GM12878 (cell line): ENCODE data around the gene RNPEP. TPM values are rescaled to one million over a fixed set of nuclear protein-coding genes. Genes with fewer than 3 reads are reported as not detected.

Experiments used
- ATAC-seq: fragments of 200-7000 bp; cut with Tn5 transposase; 3 replicates; pipeline ENCODE4 v1.9.1; 2020; ENCODE audit warnings: mild to moderate bottlenecking, moderate library complexity
- BruUV-seq: library from RNA; stranded (reverse); fragments of 400-500 nt; replicated peaks from 2 replicates; lab custom pipeline; 2021; lab: Mats Ljungman, UMichigan
- CTCF ChIA-PET: fragments of 300-600 bp; sonication (Branson Sonifier 250); formaldehyde crosslinking; extraction: SDS; loops from one replicate; lab custom pipeline; 2021; ENCODE audit warnings: inconsistent platforms; lab: Yijun Ruan, JAX
- POLR2A ChIA-PET: fragments of 350-600 bp; formaldehyde crosslinking; extraction: SDS; loops from one replicate; lab custom pipeline; 2021; ENCODE audit warnings: inconsistent platforms; lab: Charles Lee
- RAD21 ChIA-PET: fragments of 300-600 bp; sonication (Branson Sonifier 250); formaldehyde crosslinking; loops from one replicate; lab custom pipeline; 2023; ENCODE audit warnings: antibody characterized with exemption; ENCODE audit not compliant: unreplicated experiment; lab: Charles Lee
- SMC1A ChIA-PET: fragments of 300-600 bp; sonication (Branson Sonifier 250); formaldehyde crosslinking; loops from one replicate; lab custom pipeline; 2023; ENCODE audit not compliant: unreplicated experiment, uncharacterized antibody; lab: Charles Lee
- DNase-seq: peaks from one replicate; pipeline ENCODE4 v3.0.0-alpha.2; 2011; ENCODE audit warnings: low read depth, low spot score
- FAIRE-seq: peaks from 3 replicates; lab custom pipeline; 2011; peaks lifted over from hg19 to GRCh38; lab: Jason Lieb, UNC
- H2AFZ ChIP-seq: 2 replicates; pipeline ENCODE4 v1.6.0; 2011; ENCODE audit warnings: low read depth, low read length, control low read depth; ENCODE audit not compliant: control insufficient read depth
- H3K27ac ChIP-seq: 2 replicates; pipeline ENCODE4 v1.5.1; 2011; ENCODE audit warnings: control low read depth; ENCODE audit not compliant: control insufficient read depth, insufficient read depth
- H3K27me3 ChIP-seq, 2 experiments: replicated peaks in 1 of 2; 2 replicates each; pipeline versions ENCODE4 v1.6.0 to v1.6.1; 2011; ENCODE audit warnings: low read length in 1 of 2; ENCODE audit not compliant: control insufficient read depth in 2 of 2, insufficient read depth in 2 of 2
- H3K36me3 ChIP-seq, 2 experiments: 2 replicates each; pipeline ENCODE4 v1.5.1; 2011; ENCODE audit warnings: low read length in 1 of 2; ENCODE audit not compliant: control insufficient read depth in 2 of 2, insufficient read depth in 2 of 2
- H3K4me1 ChIP-seq: 2 replicates; pipeline ENCODE4 v1.6.1; 2011; ENCODE audit warnings: mild to moderate bottlenecking, low read length, moderate library complexity, mixed read lengths; ENCODE audit not compliant: control insufficient read depth, insufficient read depth
- H3K4me2 ChIP-seq: 2 replicates; pipeline ENCODE4 v1.6.0; 2011; ENCODE audit warnings: control low read depth; ENCODE audit not compliant: control insufficient read depth, insufficient read depth
- H3K4me3 ChIP-seq: fragments of 200-600 bp; sonication (generic); 2 replicates; pipeline ENCODE4 v1.5.1; 2016
- H3K79me2 ChIP-seq: 2 replicates; pipeline ENCODE4 v1.6.0; 2011; ENCODE audit warnings: low read length; ENCODE audit not compliant: control insufficient read depth, insufficient read depth
- H3K9ac ChIP-seq: 2 replicates; pipeline ENCODE4 v1.8.0; 2011; ENCODE audit warnings: low read length, control low read depth, mixed read lengths; ENCODE audit not compliant: control insufficient read depth, insufficient read depth
- H3K9me3 ChIP-seq: replicated peaks from 3 replicates; pipeline ENCODE4 v1.5.1; 2011; ENCODE audit warnings: mild to moderate bottlenecking, low read length; ENCODE audit not compliant: control insufficient read depth, insufficient read depth
- H4K20me1 ChIP-seq: 2 replicates; pipeline ENCODE4 v1.6.0; 2011; ENCODE audit not compliant: control insufficient read depth, insufficient read depth
- ATF2 ChIP-seq: IDR thresholded peaks from 2 replicates; pipeline ENCODE4 v1.6.1; 2012; ENCODE audit warnings: low read length, inconsistent platforms
- ATF3 ChIP-seq: IDR thresholded peaks from 2 replicates; pipeline ENCODE4 v1.6.1; 2011; ENCODE audit warnings: low read depth, mild to moderate bottlenecking, low read length, moderate library complexity, borderline replicate concordance; ENCODE audit errors: extremely low read depth
- BHLHE40 ChIP-seq, 2 experiments: fragments of 450-650 bp in 1 of 2; IDR thresholded peaks; 2 replicates each; pipeline ENCODE4 v1.6.1; 2011 to 2017; ENCODE audit warnings: low read depth in 2 of 2, borderline replicate concordance in 1 of 2, improper control_type of control experiment in 1 of 2, low read length in 1 of 2, mild to moderate bottlenecking in 1 of 2
- IKZF1 ChIP-seq: fragments of 450-650 bp; conservative IDR thresholded peaks from 2 replicates; pipeline ENCODE4 v1.6.1; 2017; ENCODE audit warnings: antibody characterized with exemption, mild to moderate bottlenecking
- KDM1A ChIP-seq: fragments of 200-600 bp; sonication (generic); IDR thresholded peaks from 2 replicates; pipeline ENCODE4 v1.6.1; 2016; ENCODE audit warnings: borderline replicate concordance
- LARP7 ChIP-seq: fragments of 450-650 bp; IDR thresholded peaks from 2 replicates; pipeline ENCODE4 v1.6.1; 2017; ENCODE audit warnings: mild to moderate bottlenecking
- NFXL1 ChIP-seq: fragments of 450-650 bp; IDR thresholded peaks from 2 replicates; pipeline ENCODE4 v1.6.1; 2017; ENCODE audit warnings: antibody characterized with exemption, mild to moderate bottlenecking, borderline replicate concordance
- RB1 ChIP-seq: fragments of 450-650 bp; formaldehyde crosslinking; IDR thresholded peaks from 2 replicates; pipeline ENCODE4 v1.6.1; 2017; ENCODE audit warnings: mild to moderate bottlenecking, borderline replicate concordance
- RELA ChIP-seq: fragments of 450-650 bp; IDR thresholded peaks from 2 replicates; pipeline ENCODE4 v1.8.0; 2014; ENCODE audit warnings: borderline replicate concordance; ENCODE audit not compliant: partially characterized antibody
- SMARCA5 ChIP-seq: fragments of 450-650 bp; IDR thresholded peaks from 2 replicates; pipeline ENCODE4 v1.6.1; 2017; ENCODE audit warnings: mild to moderate bottlenecking
- SREBF1 ChIP-seq: IDR thresholded peaks from 2 replicates; pipeline ENCODE4 v1.6.1; 2012; ENCODE audit warnings: mild to moderate bottlenecking, low read length
- TCF3 ChIP-seq: IDR thresholded peaks from 2 replicates; pipeline ENCODE4 v1.6.1; 2012; ENCODE audit warnings: low read depth, mild to moderate bottlenecking, low read length, borderline replicate concordance; ENCODE audit not compliant: insufficient read depth
- TCF7 ChIP-seq: IDR thresholded peaks from 2 replicates; pipeline ENCODE4 v1.6.1; 2014; ENCODE audit warnings: antibody characterized with exemption, borderline replicate concordance
- YY1 ChIP-seq: IDR thresholded peaks from 2 replicates; pipeline ENCODE4 v1.6.1; 2011; ENCODE audit warnings: low read depth, mild to moderate bottlenecking, low read length
- ZNF274 ChIP-seq: IDR thresholded peaks from one replicate; pipeline ENCODE4 v1.8.0; 2011; ENCODE audit not compliant: insufficient read length, insufficient read depth
- ZNF622 ChIP-seq: fragments of 450-650 bp; IDR thresholded peaks from 2 replicates; pipeline ENCODE4 v1.6.1; 2017; ENCODE audit warnings: mild to moderate bottlenecking, inconsistent platforms
- ZSCAN29 ChIP-seq: fragments of 450-650 bp; IDR thresholded peaks from 2 replicates; pipeline ENCODE4 v1.6.1; 2017; ENCODE audit warnings: mild to moderate bottlenecking, moderate library complexity
- WGBS: methylation state at CpG from one replicate; pipeline ENCODE4 v1.1.6; 2016; ENCODE audit warnings: low lambda C conversion rate; ENCODE audit not compliant: insufficient replicate concordance, insufficient coverage; ENCODE audit errors: missing lambda C conversion rate; 5-methylcytosine and 5-hydroxymethylcytosine counted together
- in situ Hi-C: fragments of 300-500 bp; cut with MboI; formaldehyde crosslinking; loops from 9 replicates; pipeline ENCODE4 v1.14.3; 2018; ENCODE audit warnings: mixed read lengths
- intact Hi-C: fragments of 100-400 bp; cut with micrococcal nuclease; formaldehyde crosslinking; loops from one replicate; pipeline ENCODE4 v1.14.2; 2022; ENCODE audit not compliant: unreplicated experiment
- polyA plus RNA-seq, 11 experiments: library from polyadenylated mRNA; depleted of rRNA in 4 of 11; unstranded in 6 of 11; stranded (reverse) in 5 of 11; fragments of >200 nt; fragmentation: Nextera tagmentation in 4 of 11; fragmentation: Illumina TruSeq in 1 of 11; extraction: Ambion mirVana in 4 of 11; extraction: Trizol in 1 of 11; gene quantifications; 1 replicate in 1 of 11; 2 replicates in 10 of 11; pipeline versions ENCODE4 v1.2.1 to v1.2.3, GENCODE V29; 2011 to 2016; ENCODE audit warnings: inconsistent platforms in 2 of 11, missing spikeins in 2 of 11, low read depth in 1 of 11
- total RNA-seq, 4 experiments: library from RNA; depleted of rRNA in 3 of 4; stranded (reverse); fragments of >200 nt in 3 of 4; fragmentation: Illumina TruSeq in 1 of 4; extraction: Trizol in 1 of 4; gene quantifications; 2 replicates each; pipeline versions ENCODE4 v1.2.1 to v1.2.3, GENCODE V29; 2013 to 2021
- TF ChIP-seq, protein P1 (sequence below): fragments of 450-650 bp; IDR thresholded peaks from 2 replicates; pipeline ENCODE4 v1.6.1; 2017; ENCODE audit warnings: mild to moderate bottlenecking, low read depth, inconsistent platforms; ENCODE audit not compliant: poor library complexity, severe bottlenecking
- TF ChIP-seq, protein P2 (sequence below): IDR thresholded peaks from 2 replicates; pipeline ENCODE4 v1.6.1; 2011; ENCODE audit warnings: borderline replicate concordance, low read depth, mild to moderate bottlenecking, moderate library complexity, mixed read lengths, low read length; ENCODE audit not compliant: insufficient read depth; ENCODE audit errors: extremely low read length

RNPEP gene
- total and polyA plus RNA-seq, 10 of the 15 experiments (the other 5 are each of a cell fraction or from before 2014, with no cell fraction given), result 18.3 to 68.2 (median 44.6) TPM

- Histone ChIP-seq H3K27ac (no peak overlapping the region), H3K79me2 (no peaks in the 10 kb centered on the region), H3K27me3 (peaks cover 0 to 3% of the 10 kb centered on the region in 2 experiments; a peak in 1 of 4 replicates), H3K4me1 (no peaks in the 10 kb centered on the region), H2AFZ (no peak overlapping the region), H3K36me3 (no peaks in the 10 kb centered on the region), H3K9me3 (no peaks in the 10 kb centered on the region), H3K4me2 (no peak overlapping the region), H3K9ac (no peak overlapping the region), H3K4me3 (no peak overlapping the region), H4K20me1 (no peaks in the 10 kb centered on the region)
- ChIA-PET CTCF (interaction anchor here (1.0 to 1.6 kb wide), 3 partner anchors 9 to 86 kb away, joined by 3 to 4 read pairs (median 3); no protein-coding TSS in a partner anchor), POLR2A (interaction anchor here (0.6 kb wide), 1 partner anchor 14 kb away, joined by 4 read pairs; no protein-coding TSS in a partner anchor), SMC1A (interaction anchor here (1.4 kb wide), 1 partner anchor 11 kb away, joined by 3 read pairs; no protein-coding TSS in a partner anchor), RAD21 (interaction anchor here (0.6 to 0.8 kb wide), 2 partner anchors 11 to 40 kb away, joined by 3 read pairs; no protein-coding TSS in a partner anchor)
- FAIRE-seq, result no peak
- in situ Hi-C loops, result no loop called here
- no peak for DNase-seq
- ATAC-seq, result no peak
- intact Hi-C loops, result no loop called here
- TF ChIP-seq ATF2 (no peak), RELA (no peak), TCF3 (no peak), TCF7 (no peak), ZSCAN29 (no peak), ZNF274 (no peak), RB1 (no peak), IKZF1 (no peak), ATF3 (no peak), KDM1A (no peak), YY1 (no peak), SREBF1 (no peak), ZNF622 (no peak), BHLHE40 (IDR thresholded peaks at IDR 0.05; ENCODE audit: borderline replicate concordance in 1 of 2, low read depth in 2 of 2, low read length in 1 of 2) (no peak), LARP7 (no peak), NFXL1 (no peak), SMARCA5 (no peak)
- TF ChIP-seq, protein P1, sequence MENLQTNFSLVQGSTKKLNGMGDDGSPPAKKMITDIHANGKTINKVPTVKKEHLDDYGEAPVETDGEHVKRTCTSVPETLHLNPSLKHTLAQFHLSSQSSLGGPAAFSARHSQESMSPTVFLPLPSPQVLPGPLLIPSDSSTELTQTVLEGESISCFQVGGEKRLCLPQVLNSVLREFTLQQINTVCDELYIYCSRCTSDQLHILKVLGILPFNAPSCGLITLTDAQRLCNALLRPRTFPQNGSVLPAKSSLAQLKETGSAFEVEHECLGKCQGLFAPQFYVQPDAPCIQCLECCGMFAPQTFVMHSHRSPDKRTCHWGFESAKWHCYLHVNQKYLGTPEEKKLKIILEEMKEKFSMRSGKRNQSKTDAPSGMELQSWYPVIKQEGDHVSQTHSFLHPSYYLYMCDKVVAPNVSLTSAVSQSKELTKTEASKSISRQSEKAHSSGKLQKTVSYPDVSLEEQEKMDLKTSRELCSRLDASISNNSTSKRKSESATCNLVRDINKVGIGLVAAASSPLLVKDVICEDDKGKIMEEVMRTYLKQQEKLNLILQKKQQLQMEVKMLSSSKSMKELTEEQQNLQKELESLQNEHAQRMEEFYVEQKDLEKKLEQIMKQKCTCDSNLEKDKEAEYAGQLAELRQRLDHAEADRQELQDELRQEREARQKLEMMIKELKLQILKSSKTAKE, result no peak
- TF ChIP-seq, protein P2, sequence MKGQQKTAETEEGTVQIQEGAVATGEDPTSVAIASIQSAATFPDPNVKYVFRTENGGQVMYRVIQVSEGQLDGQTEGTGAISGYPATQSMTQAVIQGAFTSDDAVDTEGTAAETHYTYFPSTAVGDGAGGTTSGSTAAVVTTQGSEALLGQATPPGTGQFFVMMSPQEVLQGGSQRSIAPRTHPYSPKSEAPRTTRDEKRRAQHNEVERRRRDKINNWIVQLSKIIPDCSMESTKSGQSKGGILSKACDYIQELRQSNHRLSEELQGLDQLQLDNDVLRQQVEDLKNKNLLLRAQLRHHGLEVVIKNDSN, result no peak
- no TSS peak for BruUV-seq
- WGBS, result 35% methylated on average over 5 of the region's 5 CpGs
Measured at GRCh38 chr1:202049129-202049528, 66.7 kb downstream of the RNPEP start.
